Right renal cortex interstitium (tissue), 3 donors: ENCODE data around the gene ABLIM1. TPM values are rescaled to one million over a fixed set of nuclear protein-coding genes. Genes with fewer than 3 reads are reported as not detected.
A peak's percentile ranks its signal among the peaks of the same experiment; 100 is the strongest.

Experiments used
- DNase-seq, 3 donors: peaks; one replicate each; pipeline ENCODE4 v3.0.0-alpha.2; 2013; ENCODE audit warnings: low read depth in 3 of 3, low spot score in 2 of 3
- polyA plus RNA-seq, 3 donors: library from polyadenylated mRNA; unstranded; fragments of 120-200 nt; gene quantifications; one replicate each; pipeline ENCODE4 v1.2.1, GENCODE V29; 2013; ENCODE audit not compliant: insufficient read length in 3 of 3

Gene ABLIM1
- polyA plus RNA-seq, 3 donors, result 96.0 to 102 (median 98.3) TPM

DNA sequence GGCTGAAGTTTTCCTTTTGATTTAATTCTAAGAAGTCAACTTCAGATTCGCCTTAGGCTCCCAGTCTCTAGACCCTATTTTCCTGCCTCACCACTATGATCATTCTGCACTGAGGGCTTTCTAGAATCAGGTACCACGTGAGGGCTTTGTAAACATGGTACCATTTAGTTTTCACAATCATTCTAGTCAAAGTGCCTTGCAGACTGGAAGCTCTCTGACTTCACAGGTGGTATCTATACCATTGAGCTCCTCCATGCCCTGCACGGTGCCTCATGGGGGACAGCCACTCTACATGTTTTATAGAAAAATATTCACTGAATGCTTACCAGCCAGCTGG is 106.5 kb downstream of the ABLIM1 start:
- DNase-seq, result no peak

DNA sequence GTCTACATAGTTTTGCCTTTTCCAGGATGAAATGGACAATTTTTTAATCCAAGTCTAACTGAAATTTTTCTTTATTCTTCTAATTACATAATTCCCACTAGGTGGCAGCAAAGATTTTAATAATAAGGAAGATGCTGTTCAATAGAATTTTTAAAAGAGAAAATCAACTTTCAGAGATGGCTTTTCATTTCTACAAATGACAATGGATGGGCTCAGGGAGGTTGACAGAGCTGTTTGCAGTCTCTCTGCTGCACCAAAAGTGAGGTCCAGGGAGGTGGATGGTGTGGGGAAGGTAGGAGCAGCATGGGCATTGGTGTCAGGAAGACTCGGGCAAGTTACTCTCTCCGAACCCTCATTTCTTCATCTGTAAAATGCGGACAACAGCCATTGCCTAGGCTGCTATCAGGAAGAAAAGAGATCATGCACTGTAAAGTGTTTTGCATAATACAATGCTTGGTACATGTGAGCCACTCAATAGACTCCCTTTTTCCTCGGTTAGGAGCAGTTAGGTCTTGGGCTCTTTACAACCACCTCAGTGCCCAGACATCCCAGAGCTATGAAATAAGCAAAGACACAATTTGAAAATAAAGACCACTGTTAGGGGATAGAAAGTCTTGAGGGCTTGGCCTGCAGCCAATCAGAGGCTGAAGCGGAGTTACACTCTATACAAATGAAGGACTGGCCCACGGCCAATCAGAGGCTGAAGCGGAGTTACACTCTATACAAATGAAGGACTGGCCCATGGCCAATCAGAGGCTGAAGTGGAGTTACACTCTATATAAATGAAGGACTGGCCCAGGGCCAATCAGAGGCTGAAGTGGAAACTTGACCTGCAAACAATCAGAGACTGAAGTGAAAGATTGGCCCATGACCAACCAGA is 107.1 kb downstream of the ABLIM1 start:
- peak in 1 of 3 donors; percentile 10 for DNase-seq

DNA sequence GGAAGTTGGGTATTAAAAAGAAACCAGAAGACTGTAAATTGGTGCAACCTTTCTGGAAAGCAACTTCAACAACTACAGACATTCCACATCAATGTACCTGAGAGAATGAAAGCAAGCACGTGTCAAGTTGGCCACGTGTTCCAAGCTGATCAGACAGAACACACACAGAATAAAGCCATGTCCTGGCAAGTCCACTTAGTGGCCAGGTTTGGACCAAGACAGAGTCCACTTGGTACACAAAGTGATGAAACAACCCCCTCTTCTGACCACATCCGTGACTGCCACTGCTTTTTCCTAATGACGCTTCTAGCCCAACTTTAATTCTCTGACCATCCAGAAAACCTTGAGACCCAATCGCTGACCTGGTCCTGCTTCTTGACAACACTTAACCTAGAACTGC is 109.4 kb downstream of the ABLIM1 start:
- DNase-seq, result no peak

DNA sequence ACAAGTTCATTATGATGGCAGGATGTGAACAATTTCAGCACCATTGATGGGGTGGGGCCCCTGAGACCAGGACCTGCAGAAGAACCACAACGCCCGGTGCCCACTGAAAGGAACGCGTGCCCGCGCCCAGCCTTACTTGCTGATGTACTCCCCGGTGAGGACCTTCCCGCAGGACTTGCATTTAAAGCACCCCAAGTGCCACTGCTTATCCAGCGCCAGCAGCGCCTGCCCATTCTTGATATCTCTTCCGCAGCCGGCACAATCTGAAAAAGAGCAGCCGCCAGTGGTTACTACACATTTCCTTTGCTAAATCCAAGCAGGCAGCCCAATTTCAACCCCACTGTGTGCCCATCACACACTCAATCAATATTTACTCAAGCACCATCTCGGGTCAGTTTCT is 110.6 kb downstream of the ABLIM1 start:
- DNase-seq, result no peak

DNA sequence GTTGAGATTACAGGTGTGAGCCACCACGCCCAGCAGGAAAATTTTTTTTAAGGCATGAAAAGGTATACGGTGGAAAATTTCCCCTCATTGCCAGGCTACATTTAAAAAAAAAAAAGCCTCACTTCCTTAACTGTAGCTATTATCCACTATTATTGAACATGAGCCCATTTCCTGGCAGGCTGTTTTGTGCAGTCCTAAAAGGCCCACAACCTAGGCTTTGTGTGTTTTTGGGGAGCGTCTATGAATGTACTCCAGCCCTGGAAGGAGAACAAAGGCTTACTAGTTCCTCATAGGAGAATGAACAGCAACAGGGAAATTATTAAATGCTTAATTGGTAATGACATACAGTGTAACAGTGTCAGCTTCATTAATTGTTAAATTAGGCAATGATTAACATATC is 111.0 kb downstream of the ABLIM1 start:
- no peak for DNase-seq

DNA sequence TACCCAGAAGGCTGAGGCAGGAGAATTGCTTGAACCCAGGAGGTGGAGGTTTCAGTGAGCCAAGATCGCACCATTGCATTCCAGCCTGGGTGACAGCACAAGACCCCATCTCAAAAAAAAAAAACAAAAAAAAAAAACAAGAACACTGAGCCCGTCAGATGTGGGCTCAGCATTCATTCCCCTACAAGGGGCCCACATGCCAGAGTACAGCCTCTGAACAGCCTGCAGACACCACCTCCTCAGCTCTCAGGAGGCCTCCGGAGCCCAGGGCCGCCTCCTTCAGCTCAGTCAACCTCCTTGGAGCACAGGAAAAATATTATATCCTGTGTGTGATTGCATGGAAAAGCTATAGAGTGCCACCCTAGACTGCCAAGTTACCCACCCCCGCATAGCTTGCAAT is 112.3 kb downstream of the ABLIM1 start:
- DNase-seq, result no peak

DNA sequence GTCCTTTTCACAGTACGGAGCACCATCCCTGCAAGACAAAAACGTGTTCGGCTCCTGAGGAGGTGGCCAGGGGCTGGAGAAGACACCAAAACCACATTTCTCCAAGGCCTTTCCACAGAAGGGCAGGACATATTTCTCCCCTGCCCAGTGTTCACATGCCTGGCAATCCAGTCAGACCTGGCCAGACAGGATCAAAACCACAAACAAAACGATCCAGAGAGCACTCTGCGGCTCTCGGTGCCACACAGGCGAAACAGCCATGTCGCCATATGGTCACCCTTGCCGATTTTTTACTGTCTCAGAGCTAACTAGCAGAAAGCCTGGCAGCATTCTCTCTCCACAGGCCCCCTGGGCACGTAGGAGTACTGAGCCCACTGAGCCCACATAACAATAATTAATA is 113.0 kb downstream of the ABLIM1 start:
- DNase-seq, result no peak

DNA sequence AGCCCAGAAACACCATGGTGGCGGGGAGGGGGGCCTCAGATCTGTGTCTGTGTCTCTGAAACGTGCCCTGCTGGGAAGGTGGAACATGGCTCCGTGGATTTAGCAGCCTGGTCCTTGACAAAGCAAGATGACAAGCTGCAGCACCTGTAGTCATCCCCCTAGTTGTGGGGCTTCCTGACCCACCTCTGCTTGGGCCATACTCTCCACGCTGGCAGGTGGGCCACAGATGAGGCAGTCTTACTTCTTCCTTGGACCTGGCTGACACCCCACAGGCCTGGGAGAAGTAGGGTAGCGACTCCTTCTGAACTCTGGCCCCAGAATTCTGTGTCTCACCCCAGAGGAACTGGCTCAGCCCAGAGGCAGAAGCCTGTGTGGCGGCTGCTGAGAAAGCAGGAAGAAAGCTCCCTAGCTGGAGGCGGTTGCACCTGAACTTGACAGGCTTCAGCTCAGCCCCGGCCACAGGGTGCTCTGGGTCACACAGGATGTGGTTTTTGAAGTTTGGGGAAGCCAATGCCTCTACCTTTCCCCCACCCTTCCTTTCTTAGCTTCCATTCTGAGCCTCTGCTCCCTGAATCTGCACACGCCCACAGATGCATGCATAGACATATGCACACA is 113.9 kb downstream of the ABLIM1 start:
- no peak for DNase-seq

DNA sequence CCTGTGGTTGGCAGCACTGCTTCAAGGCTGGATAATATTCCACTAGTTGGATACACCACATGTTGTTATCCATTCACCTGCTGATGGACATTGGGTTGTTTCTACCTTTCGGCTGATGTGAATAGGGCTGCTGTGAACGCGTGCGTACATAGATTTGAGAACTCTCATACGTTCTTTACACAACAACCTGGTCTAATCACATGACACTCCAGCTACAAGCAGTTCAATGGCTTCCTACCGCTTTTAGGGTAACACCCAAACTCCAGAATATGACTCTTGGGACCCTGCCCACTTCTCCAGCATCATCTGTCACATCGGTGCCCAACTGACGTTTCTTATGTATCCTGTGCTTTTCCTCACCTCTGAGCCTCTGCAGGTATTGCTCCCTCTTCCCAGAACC is 114.6 kb downstream of the ABLIM1 start:
- no peak for DNase-seq

DNA sequence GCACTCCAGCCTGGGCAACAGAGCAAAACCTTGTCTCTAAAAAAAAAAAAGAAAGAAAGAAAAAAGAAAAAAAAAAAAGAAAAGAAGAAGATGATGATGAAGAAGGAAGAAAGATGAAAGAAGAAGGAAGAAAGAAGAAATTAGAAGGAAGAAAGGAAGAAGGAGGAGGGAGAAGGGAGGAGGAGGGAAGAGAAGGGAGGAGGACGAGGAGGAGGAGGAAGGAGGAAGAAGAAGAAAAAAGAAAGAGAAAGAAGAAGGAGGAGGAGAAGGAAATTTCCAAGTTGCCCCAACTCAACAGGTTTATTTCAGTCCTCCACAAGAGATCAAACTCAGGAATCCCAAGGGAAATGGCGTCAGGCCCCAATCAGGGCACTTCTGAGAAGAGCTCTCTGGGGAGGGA is 115.7 kb downstream of the ABLIM1 start:
- no peak for DNase-seq

DNA sequence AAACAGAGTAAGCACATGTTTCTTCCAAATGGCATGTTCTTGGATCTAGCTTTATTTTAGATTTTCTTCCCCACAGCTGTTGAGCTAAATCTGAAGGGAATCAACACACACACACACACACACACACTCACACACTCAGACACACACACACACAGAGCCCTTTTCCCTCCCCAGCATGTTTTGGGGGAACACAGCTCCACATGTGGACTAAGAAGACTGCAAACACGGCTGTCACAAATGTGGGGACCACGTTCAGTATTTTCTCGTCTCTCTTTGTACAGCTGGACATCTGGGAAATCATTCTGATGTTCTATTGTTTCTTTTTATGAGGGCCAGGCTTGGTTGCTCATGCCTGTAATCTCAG is 116.3 kb downstream of the ABLIM1 start:
- no peak for DNase-seq

DNA sequence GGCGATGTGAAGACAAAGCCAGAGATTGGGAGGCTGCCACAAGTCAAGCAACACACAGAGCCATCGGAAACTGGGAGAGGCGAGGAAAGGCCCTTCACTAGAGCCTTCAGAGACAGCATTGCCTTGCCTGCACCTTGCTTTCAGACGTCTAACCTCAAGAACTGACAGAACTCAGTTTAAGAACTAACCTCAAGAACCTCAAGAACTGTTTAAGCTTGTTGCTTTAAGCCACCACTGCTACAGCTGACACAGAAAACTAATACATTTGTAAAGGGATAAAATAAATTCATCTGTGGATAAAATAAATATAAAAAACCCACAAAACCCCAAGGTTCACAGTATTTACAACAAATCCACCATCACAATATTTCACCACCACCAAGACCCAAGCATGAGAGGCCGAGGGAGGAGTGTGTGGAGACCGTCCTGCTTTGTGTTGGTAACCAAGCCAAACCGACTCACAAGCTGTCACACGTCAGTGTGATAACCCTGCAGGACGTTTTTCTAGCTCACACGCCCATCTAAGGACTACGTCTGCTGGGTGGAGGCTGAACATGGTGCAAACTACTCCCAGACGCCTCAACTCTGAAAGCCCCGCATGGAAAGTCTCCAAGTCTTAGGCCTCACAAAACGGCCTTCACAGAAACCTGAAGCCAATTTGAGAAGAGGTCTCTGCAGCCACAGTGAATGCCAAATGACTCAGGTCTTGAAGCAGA is 116.8 kb downstream of the ABLIM1 start:
- DNase-seq, result no peak

DNA sequence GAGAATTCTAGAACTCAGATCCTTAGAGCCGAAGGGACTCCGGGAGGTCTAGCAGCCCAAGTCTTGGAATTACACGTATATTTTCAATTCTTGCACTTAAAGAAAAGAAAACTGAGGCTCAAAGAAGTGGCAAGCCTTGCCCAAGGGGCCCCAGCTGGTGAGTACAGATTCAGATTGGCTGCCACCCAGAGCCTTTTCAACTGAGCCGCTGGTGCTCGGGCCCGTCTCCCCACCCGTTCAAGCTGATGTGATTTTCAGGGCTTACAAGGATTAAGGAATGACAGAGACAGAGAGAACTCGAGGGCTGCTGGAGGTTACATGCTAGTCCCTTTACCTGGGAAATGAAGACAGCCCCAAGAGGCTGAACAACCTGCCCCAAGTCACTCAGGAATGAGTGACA is 117.8 kb downstream of the ABLIM1 start:
- no peak for DNase-seq

DNA sequence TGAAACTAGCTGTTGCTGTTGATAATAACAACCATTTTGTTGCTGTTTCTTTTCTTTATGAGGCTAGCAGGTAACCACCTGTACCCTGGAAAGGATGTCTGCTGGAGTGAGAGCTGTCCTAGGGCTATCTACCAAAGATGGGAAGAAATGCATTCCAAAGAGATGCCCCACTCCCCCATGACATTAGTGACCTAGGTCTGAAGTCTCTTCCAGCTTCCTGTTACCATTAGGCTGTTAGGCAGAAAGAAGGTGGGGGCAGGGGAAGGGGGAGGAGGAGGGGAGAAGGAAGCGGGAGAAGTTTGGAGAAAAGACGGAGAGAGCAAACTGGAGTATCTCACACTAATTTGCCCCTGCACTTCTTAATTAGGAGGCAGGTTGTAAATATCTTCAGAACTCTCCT is 118.5 kb downstream of the ABLIM1 start:
- no peak for DNase-seq

DNA sequence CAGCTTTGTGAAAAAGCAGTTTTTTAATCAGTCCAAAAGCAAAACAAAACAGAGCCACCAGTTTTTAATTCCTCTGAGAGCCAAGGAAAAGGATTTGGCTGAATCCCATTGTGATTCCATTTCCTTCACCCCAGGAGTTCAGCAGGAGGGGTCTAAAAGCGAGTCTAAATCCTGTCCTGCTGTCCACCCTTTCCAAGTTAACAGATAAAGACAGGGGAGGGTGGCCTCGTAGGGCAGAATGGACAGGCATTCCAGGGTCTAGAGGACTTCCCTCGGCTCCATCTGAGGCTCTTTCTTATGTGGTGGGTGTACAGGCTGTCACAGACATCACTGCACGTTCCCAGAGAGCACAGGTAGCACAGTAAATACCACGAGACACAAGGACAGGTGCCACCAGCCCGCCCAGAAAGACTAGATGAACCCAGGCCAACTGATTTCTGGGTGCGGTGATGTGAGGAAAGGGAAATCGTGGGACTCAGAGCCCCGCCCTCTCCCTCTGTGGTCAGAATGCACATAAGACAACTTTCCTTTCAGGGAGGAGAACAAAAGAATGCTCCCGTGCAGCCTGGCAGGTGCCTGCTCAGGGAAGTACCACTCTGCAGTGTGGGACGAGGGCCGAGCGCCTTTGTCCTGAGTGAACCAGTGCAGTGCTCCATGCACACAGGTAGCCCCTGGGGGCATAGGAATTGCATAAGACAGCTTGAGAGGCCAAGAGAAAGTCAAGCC is 119.7 kb downstream of the ABLIM1 start:
- DNase-seq, result no peak

DNA sequence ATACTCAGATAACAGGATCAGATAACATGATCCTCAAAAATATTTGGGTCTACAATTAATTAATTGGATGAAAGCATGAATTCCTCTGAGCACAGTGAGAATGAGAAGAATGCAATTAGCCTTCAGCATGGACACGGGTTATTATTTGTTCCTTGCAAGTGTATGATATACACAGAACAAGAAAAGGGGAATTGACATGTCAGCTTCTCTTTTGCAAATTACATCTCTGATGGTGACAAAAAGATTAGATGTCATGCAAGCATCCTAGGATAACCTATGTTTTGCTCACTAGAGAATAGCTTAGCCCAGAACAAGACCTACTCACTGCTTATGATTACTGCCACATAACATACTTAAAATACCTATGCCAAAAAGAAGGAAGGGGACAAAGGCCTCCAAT is 120.3 kb downstream of the ABLIM1 start:
- no peak for DNase-seq

DNA sequence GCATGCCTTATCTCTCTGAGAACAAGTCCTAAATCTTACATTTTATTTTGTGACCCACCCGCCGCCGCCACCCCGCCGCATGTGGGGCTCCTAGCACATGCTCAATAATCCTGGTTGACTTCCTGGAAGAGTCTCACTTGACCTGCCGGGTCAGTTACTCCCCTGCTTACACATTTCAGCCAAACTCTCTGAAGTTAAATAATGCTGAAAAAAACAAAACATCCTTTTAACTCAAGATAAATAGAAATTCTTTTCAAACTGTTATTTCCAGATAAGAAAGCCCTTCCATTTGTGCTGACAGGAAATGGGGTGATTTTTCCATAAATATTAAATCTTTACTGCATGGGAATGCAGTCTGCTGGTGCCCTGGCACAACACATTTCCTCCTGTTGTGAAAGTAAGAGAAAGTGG is 123.5 kb downstream of the ABLIM1 start:
- no peak for DNase-seq

DNA sequence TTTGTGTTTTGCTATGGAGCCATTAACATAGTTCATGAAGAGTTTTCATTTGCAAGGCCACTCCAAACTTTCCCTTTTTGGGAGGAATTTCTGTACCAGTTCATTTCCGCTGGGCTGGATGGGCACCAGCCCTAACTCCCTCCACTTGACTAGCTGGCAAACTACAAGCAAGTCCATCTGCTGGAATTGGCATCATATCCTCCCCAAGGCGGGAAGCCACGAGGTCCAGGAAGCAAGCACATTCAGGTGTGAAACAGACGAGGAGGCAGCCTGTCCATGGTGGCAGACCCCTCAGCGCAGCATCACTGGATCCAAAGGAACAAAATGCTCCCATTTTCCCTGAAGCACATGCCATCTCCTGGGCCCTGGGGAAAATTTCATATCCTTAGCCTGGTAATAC is 125.8 kb downstream of the ABLIM1 start:
- DNase-seq, result no peak

DNA sequence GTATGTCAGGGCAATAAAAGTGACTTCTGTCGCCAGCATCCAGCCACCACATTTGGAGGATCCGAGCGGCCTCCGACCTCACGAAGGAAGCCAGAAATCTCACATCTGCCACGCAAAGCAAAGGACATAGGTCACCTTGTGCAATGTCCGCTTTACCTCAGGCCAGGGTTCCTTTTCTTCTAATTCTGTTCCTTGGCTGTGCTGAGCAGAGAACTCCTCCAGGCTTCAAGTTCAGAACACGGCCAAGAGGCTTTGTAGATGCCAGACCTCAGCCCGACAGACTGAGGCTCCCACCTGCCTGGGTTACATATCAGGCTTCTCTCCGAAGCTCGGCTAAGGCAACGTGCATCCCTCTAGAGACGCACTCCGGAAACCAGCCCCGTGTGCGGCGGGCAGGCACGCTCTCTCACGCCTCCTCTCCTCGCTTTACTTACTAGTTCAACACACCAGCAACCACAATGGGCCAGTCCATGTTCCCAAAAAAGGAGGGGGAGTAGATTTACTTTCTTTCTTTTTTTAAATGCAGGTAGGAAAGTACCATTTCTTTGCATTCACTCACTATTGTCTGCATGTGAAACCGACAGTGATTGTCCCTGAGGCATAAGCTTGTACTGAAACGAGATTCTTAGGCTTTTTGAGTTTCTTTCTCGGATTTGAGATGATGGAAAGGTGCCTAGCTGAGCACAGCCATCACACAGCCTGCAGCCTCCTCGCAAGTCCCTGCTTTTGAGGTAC is 131.4 kb downstream of the ABLIM1 start:
- peak; percentile 27 to 78 (median 70) for DNase-seq

DNA sequence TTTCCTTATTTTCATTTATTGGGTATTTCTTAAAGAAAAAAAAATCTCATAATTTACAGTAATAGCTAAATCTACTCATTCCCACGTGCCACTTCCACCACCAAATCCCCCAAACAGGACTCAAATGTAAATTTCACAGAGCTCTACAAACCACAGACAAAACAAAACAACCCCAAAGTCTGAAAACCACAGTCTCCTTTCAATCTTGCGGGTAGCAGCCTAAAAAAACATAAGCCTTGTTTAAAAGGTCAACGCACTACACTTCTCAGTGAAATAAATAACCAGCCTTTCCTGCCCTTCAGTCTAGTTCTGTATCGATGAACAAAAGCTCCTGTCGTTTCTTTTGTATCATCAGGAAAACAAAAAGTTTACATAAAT is 132.0 kb downstream of the ABLIM1 start:
- no peak for DNase-seq
